Small intestine (tissue), 7 donors: ENCODE results near the gene CDK14. TPM values are rescaled to one million over a fixed set of nuclear protein-coding genes. Genes with fewer than 3 reads are reported as not detected.
A peak's percentile ranks its signal among the peaks of the same experiment; 100 is the strongest.

ENCODE experiments used
- DNase-seq, 2 donors: peaks; one replicate each; pipeline versions ENCODE4 v3.0.0 to v3.0.0-alpha.2; 2013
- FAIRE-seq: peaks from 2 replicates; lab custom pipeline; 2012; peaks lifted over from hg19 to GRCh38; lab: Jason Lieb, UNC
- H3K27ac ChIP-seq, 3 donors: one replicate each; pipeline ENCODE4 v1.5.1; 2013; ENCODE audit warnings: low read length in 2 of 3, mild to moderate bottlenecking in 2 of 3, control low read depth in 1 of 3, inconsistent platforms in 1 of 3, low read depth in 1 of 3, moderate library complexity in 1 of 3
- H3K27me3 ChIP-seq, 3 donors: one replicate each; pipeline ENCODE4 v1.6.1; 2013; ENCODE audit warnings: low read length in 3 of 3, inconsistent platforms in 1 of 3; ENCODE audit not compliant: control insufficient read depth in 3 of 3, insufficient read depth in 3 of 3
- H3K36me3 ChIP-seq, 3 donors: one replicate each; pipeline ENCODE4 v1.6.1; 2013; ENCODE audit warnings: low read length in 3 of 3, inconsistent platforms in 1 of 3, low read depth in 1 of 3, mild to moderate bottlenecking in 1 of 3, moderate library complexity in 1 of 3; ENCODE audit not compliant: control insufficient read depth in 3 of 3, insufficient read depth in 2 of 3
- H3K4me1 ChIP-seq, 3 donors: one replicate each; pipeline ENCODE4 v1.6.1; 2013; ENCODE audit warnings: low read length in 2 of 3, inconsistent platforms in 1 of 3, low read depth in 1 of 3, mild to moderate bottlenecking in 1 of 3, moderate library complexity in 1 of 3; ENCODE audit not compliant: control insufficient read depth in 3 of 3, insufficient read depth in 2 of 3
- H3K4me3 ChIP-seq, 3 donors: one replicate each; pipeline ENCODE4 v1.5.1; 2013; ENCODE audit warnings: low read length in 3 of 3, control low read depth in 1 of 3, inconsistent platforms in 1 of 3, low read depth in 1 of 3, mild to moderate bottlenecking in 1 of 3, moderate library complexity in 1 of 3
- H3K9me3 ChIP-seq, 2 donors: one replicate each; pipeline ENCODE4 v1.6.1; 2013; ENCODE audit warnings: low read depth in 1 of 2, low read length in 1 of 2; ENCODE audit not compliant: control insufficient read depth in 2 of 2, insufficient read depth in 1 of 2
- WGBS, 3 donors: extraction: QIAGEN DNeasy Blood & Tissue Kit; methylation state at CpG; one replicate each; pipeline ENCODE4 v1.1.7; 2013; 5-methylcytosine and 5-hydroxymethylcytosine counted together
- polyA plus RNA-seq, 4 donors: library from polyadenylated mRNA; stranded (reverse) in 3 of 4; unstranded in 1 of 4; fragments of 200-250 nt in 3 of 4; fragments of 120-200 nt in 1 of 4; gene quantifications; one replicate each; pipeline versions ENCODE4 v1.2.1 to v1.2.3, GENCODE V29; 2013
- donor health status: healthy with polysubstance abuse.
- donor health status: control.
- donor health status: control.
- donor health status: Bipolar disorder and iron deficiency.
- donor health status: healthy.

CDK14 gene
- polyA plus RNA-seq, 4 donors, result 1.1 to 6.3 (median 2.0) TPM; not detected in 1

GRCh38 chr7:90680484-90680883 lies 84.4 kb downstream of the CDK14 start:
- 84 to 93% (median 91%) methylated on average over 4 of the region's 4 CpGs for WGBS, 3 donors
- H3K27ac ChIP-seq, result no peak overlapping the region
- FAIRE-seq, result no peak

GRCh38 chr7:90681336-90682022 lies 85.4 kb downstream of the CDK14 start:
- no peaks in the 10 kb centered on the region for H3K9me3 ChIP-seq
- no peak overlapping the region for H3K4me3 ChIP-seq
- DNase-seq, result no peak
- 59 to 64% (median 63%) methylated on average over 2 of the region's 2 CpGs for WGBS, 3 donors
- no peaks in the 10 kb centered on the region for H3K36me3 ChIP-seq
- H3K4me1 ChIP-seq, result peaks cover 0 to 3% (median 0%) of the 10 kb centered on the region in 3 donors
- no peaks in the 10 kb centered on the region for H3K27me3 ChIP-seq
- FAIRE-seq, result no peak
- H3K27ac ChIP-seq, result no peak overlapping the region

More at GRCh38 chr7:90680484-90680883, 84.4 kb downstream of the CDK14 start:
- DNase-seq, result no peak
- Histone ChIP-seq H3K9me3 (no peaks in the 10 kb centered on the region), H3K27me3 (no peaks in the 10 kb centered on the region), H3K36me3 (no peaks in the 10 kb centered on the region), H3K4me3 (no peak overlapping the region), H3K4me1 (peaks cover 0 to 3% (median 0%) of the 10 kb centered on the region in 3 donors)

- H3K27me3 ChIP-seq, result no peaks in the 10 kb centered on the region
- FAIRE-seq (no peak), DNase-seq (no peak)
- H3K4me3 ChIP-seq, result no peak overlapping the region
- 72 to 95% (median 76%) methylated on average over 2 of the region's 2 CpGs for WGBS, 3 donors
- no peaks in the 10 kb centered on the region for H3K9me3 ChIP-seq
- H3K4me1 ChIP-seq, result peaks cover 0 to 3% (median 0%) of the 10 kb centered on the region in 3 donors
- no peak overlapping the region for H3K27ac ChIP-seq
- H3K36me3 ChIP-seq, result no peaks in the 10 kb centered on the region
Observed at GRCh38 chr7:90686146-90686545, 90.0 kb downstream of the CDK14 start.

GRCh38 chr7:90688810-90689209 lies 92.7 kb downstream of the CDK14 start:
- peak in 1 of 2 donors; percentile 34 for DNase-seq
- H3K4me1 ChIP-seq, result no peaks in the 10 kb centered on the region
- no peak overlapping the region for H3K27ac ChIP-seq
- H3K36me3 ChIP-seq, result no peaks in the 10 kb centered on the region
- H3K9me3 ChIP-seq, result no peaks in the 10 kb centered on the region
- WGBS, 3 donors, result 69 to 77% (median 71%) methylated on average over 1 of the region's 1 CpG
- H3K27me3 ChIP-seq, result no peaks in the 10 kb centered on the region
- H3K4me3 ChIP-seq, result no peak overlapping the region
- FAIRE-seq, result no peak

- Histone ChIP-seq H3K4me3 (no peak overlapping the region), H3K36me3 (no peaks in the 10 kb centered on the region), H3K4me1 (no peaks in the 10 kb centered on the region), H3K27me3 (no peaks in the 10 kb centered on the region), H3K27ac (no peak overlapping the region), H3K9me3 (no peaks in the 10 kb centered on the region)
- 52 to 63% (median 63%) methylated on average over 1 of the region's 1 CpG for WGBS, 3 donors
- DNase-seq (no peak), FAIRE-seq (no peak)
Observed at GRCh38 chr7:90689260-90689659, 93.1 kb downstream of the CDK14 start.

GRCh38 chr7:90690159-90690858 lies 94.2 kb downstream of the CDK14 start:
- H3K9me3 ChIP-seq, result no peaks in the 10 kb centered on the region
- peak; percentile 30 for FAIRE-seq
- DNase-seq, result no peak
- 75 to 88% (median 81%) methylated on average over 3 of the region's 3 CpGs for WGBS, 3 donors
- no peak overlapping the region for H3K27ac ChIP-seq
- H3K4me1 ChIP-seq, result no peaks in the 10 kb centered on the region
- no peaks in the 10 kb centered on the region for H3K36me3 ChIP-seq
- H3K4me3 ChIP-seq, result no peak overlapping the region
- H3K27me3 ChIP-seq, result no peaks in the 10 kb centered on the region

GRCh38 chr7:90692396-90692795 lies 96.3 kb downstream of the CDK14 start:
- H3K4me1 ChIP-seq, result no peaks in the 10 kb centered on the region
- no peak for FAIRE-seq
- no peak for DNase-seq
- H3K36me3 ChIP-seq, result no peaks in the 10 kb centered on the region
- no peaks in the 10 kb centered on the region for H3K9me3 ChIP-seq
- no peak overlapping the region for H3K4me3 ChIP-seq
- no peaks in the 10 kb centered on the region for H3K27me3 ChIP-seq
- H3K27ac ChIP-seq, result no peak overlapping the region
- 59 to 66% (median 64%) methylated on average over 3 of the region's 3 CpGs for WGBS, 3 donors

GRCh38 chr7:90692947-90693346 lies 96.8 kb downstream of the CDK14 start:
- Histone ChIP-seq H3K4me3 (no peak overlapping the region), H3K27ac (no peak overlapping the region), H3K36me3 (no peaks in the 10 kb centered on the region), H3K27me3 (no peaks in the 10 kb centered on the region), H3K9me3 (no peaks in the 10 kb centered on the region), H3K4me1 (no peaks in the 10 kb centered on the region)
- FAIRE-seq (no peak), DNase-seq (no peak)
- 81 to 88% (median 85%) methylated on average over 1 of the region's 1 CpG for WGBS, 3 donors
